ENCODE results near the gene CGN.
A peak's percentile ranks its signal among the peaks of the same experiment; 100 is the strongest.

The CGN gene

GRCh38 chr1:151510957-151511635 lies at the start of gene CGN:
TSS of gene CGN (plus strand) at chr1:151511387. CDS start at chr1:151518520, 7,133 bp downstream.
- DNase-seq, result peak; percentile 92

- no peak for DNase-seq
These were observed 49.5 kb upstream of the CGN start for GRCh38 chr1:151461694-151462093.

GRCh38 chr1:151465026-151465425 lies 46.2 kb upstream of the CGN start:
- no peak for DNase-seq

- DNase-seq, result peak; percentile 46
These were observed 38.1 kb upstream of the CGN start for GRCh38 chr1:151472856-151473731.

GRCh38 chr1:151474745-151475144 lies 36.4 kb upstream of the CGN start:
- no peak for DNase-seq

GRCh38 chr1:151475175-151475574 lies 36.0 kb upstream of the CGN start:
- DNase-seq, result no peak

GRCh38 chr1:151476083-151476482 lies 35.1 kb upstream of the CGN start:
- DNase-seq, result no peak

- DNase-seq, result no peak
These were observed 34.1 kb upstream of the CGN start for GRCh38 chr1:151477066-151477465.

GRCh38 chr1:151478140-151478812 lies 32.9 kb upstream of the CGN start:
- no peak for DNase-seq

GRCh38 chr1:151478923-151479322 lies 32.3 kb upstream of the CGN start:
- DNase-seq, result no peak

- no peak for DNase-seq
These were observed 31.7 kb upstream of the CGN start for GRCh38 chr1:151479462-151479861.

- DNase-seq, result no peak
These were observed 29.2 kb upstream of the CGN start for GRCh38 chr1:151482017-151482416.

GRCh38 chr1:151485685-151486255 lies 25.4 kb upstream of the CGN start:
- DNase-seq, result no peak

- no peak for DNase-seq
These were observed 24.6 kb upstream of the CGN start for GRCh38 chr1:151486557-151486956.

GRCh38 chr1:151491641-151492040 lies 19.5 kb upstream of the CGN start:
- DNase-seq, result no peak

GRCh38 chr1:151492120-151492519 lies 19.1 kb upstream of the CGN start:
- no peak for DNase-seq

- DNase-seq, result no peak
These were observed 18.1 kb upstream of the CGN start for GRCh38 chr1:151493042-151493441.

- no peak for DNase-seq
These were observed 16.4 kb upstream of the CGN start for GRCh38 chr1:151494741-151495281.

- no peak for DNase-seq
These were observed 15.9 kb upstream of the CGN start for GRCh38 chr1:151495316-151495715.

- DNase-seq, result no peak
These were observed 11.8 kb upstream of the CGN start for GRCh38 chr1:151499365-151499764.

- DNase-seq, result no peak
These were observed 11.3 kb upstream of the CGN start for GRCh38 chr1:151499930-151500329.

GRCh38 chr1:151501474-151501873 lies 9.7 kb upstream of the CGN start:
- DNase-seq, result no peak

Data from CD4-positive, alpha-beta T cell treated with Interleukin-21 for 1 hour (primary cell).